Measurements from ENCODE around the gene TMEM145. TPM values are rescaled to one million over a fixed set of nuclear protein-coding genes. Genes with fewer than 3 reads are reported as not detected.

Gene TMEM145
- total RNA-seq, 1 experiment from 2014 or later: 0.69 TPM

- POLR2A ChIA-PET (ENCODE audit: unreplicated experiment): no interaction called here
- ATAC-seq (no peak), DNase-seq (no peak)
- Histone ChIP-seq H3F3A (ENCODE audit: low read length, unreplicated experiment) (no peaks in the 10 kb centered on the region), H3K27me3 (ENCODE audit: low read length) (no peaks in the 10 kb centered on the region), H3K4me2 (ENCODE audit: low read length) (no peak overlapping the region), H3K4me3 (ENCODE audit: low read length) (no peak overlapping the region), H3K4me1 (ENCODE audit: insufficient read depth, low read length) (no peaks in the 10 kb centered on the region), H3K27ac (ENCODE audit: low read length) (no peak overlapping the region), H3K36me3 (ENCODE audit: low read depth, low read length) (no peaks in the 10 kb centered on the region), H3K9me2 (replicated peaks; ENCODE audit: low read length) (no peaks in the 10 kb centered on the region), H2AFZ (ENCODE audit: low read length) (no peak overlapping the region), H3K9ac (ENCODE audit: low read length) (no peak overlapping the region), H4K20me1 (ENCODE audit: low read length) (no peaks in the 10 kb centered on the region), H3K79me2 (ENCODE audit: low read length) (no peaks in the 10 kb centered on the region), H3K9me3 (ENCODE audit: low read length) (no peaks in the 10 kb centered on the region)
- intact Hi-C loops (cut with micrococcal nuclease): no loop called here
- no peak for TF ChIP-seq EZH2phosphoT487 (IDR thresholded peaks at IDR 0.05; ENCODE audit: borderline replicate concordance, low read length)
- no peak for TF ChIP-seq CTCF (conservative IDR thresholded peaks at IDR 0.05; ENCODE audit: low read depth, low read length)
- no peak for TF ChIP-seq EZH2 (IDR thresholded peaks at IDR 0.05; ENCODE audit: low read length, unreplicated experiment)
- CTCF ChIA-PET: no interaction called here
- BruUV-seq (replicated peaks): no TSS peak
These were observed 17.1 kb upstream of the TMEM145 start for GRCh38 chr19:42295831-42296525.

GRCh38 chr19:42297039-42297438, 16.1 kb upstream of the TMEM145 start:
- H4K20me1 ChIP-seq (ENCODE audit: low read length): no peaks in the 10 kb centered on the region
- H3K4me3 ChIP-seq (ENCODE audit: low read length): no peak overlapping the region
- DNase-seq (no peak), ATAC-seq (no peak)
- H3K27me3 ChIP-seq (ENCODE audit: low read length): no peaks in the 10 kb centered on the region
- intact Hi-C loops (cut with micrococcal nuclease): no loop called here
- no TSS peak for BruUV-seq (replicated peaks)
- no peak overlapping the region for H2AFZ ChIP-seq (ENCODE audit: low read length)
- H3K79me2 ChIP-seq (ENCODE audit: low read length): no peaks in the 10 kb centered on the region
- TF ChIP-seq CTCF (conservative IDR thresholded peaks at IDR 0.05; ENCODE audit: low read depth, low read length): no peak
- no peak for TF ChIP-seq EZH2phosphoT487 (IDR thresholded peaks at IDR 0.05; ENCODE audit: borderline replicate concordance, low read length)
- TF ChIP-seq EZH2 (IDR thresholded peaks at IDR 0.05; ENCODE audit: low read length, unreplicated experiment): no peak
- H3K9me3 ChIP-seq (ENCODE audit: low read length): no peaks in the 10 kb centered on the region
- H3K4me1 ChIP-seq (ENCODE audit: insufficient read depth, low read length): no peaks in the 10 kb centered on the region
- H3K9me2 ChIP-seq (replicated peaks; ENCODE audit: low read length): no peaks in the 10 kb centered on the region
- H3F3A ChIP-seq (ENCODE audit: low read length, unreplicated experiment): no peaks in the 10 kb centered on the region
- no peak overlapping the region for H3K4me2 ChIP-seq (ENCODE audit: low read length)
- CTCF ChIA-PET: no interaction called here
- no peak overlapping the region for H3K27ac ChIP-seq (ENCODE audit: low read length)
- H3K36me3 ChIP-seq (ENCODE audit: low read depth, low read length): no peaks in the 10 kb centered on the region
- POLR2A ChIA-PET (ENCODE audit: unreplicated experiment): no interaction called here
- H3K9ac ChIP-seq (ENCODE audit: low read length): no peak overlapping the region

GRCh38 chr19:42301646-42302203, 11.4 kb upstream of the TMEM145 start, which contains the start of gene PRR19:
TSS of gene PRR19 (plus strand) at chr19:42302132. CDS start at chr19:42309585, 7,453 bp downstream.
- CTCF ChIA-PET: no interaction called here
- H3F3A ChIP-seq (ENCODE audit: low read length, unreplicated experiment): no peaks in the 10 kb centered on the region
- H3K27me3 ChIP-seq (ENCODE audit: low read length): no peaks in the 10 kb centered on the region
- no peaks in the 10 kb centered on the region for H3K79me2 ChIP-seq (ENCODE audit: low read length)
- DNase-seq: no peak
- no peaks in the 10 kb centered on the region for H3K36me3 ChIP-seq (ENCODE audit: low read depth, low read length)
- POLR2A ChIA-PET (ENCODE audit: unreplicated experiment): no interaction called here
- BruUV-seq (replicated peaks): no TSS peak
- no peaks in the 10 kb centered on the region for H3K9me3 ChIP-seq (ENCODE audit: low read length)
- ATAC-seq: no peak
- H3K4me1 ChIP-seq (ENCODE audit: insufficient read depth, low read length): no peaks in the 10 kb centered on the region
- intact Hi-C loops (cut with micrococcal nuclease): no loop called here
- H3K9me2 ChIP-seq (replicated peaks; ENCODE audit: low read length): no peaks in the 10 kb centered on the region
- no peaks in the 10 kb centered on the region for H4K20me1 ChIP-seq (ENCODE audit: low read length)
- no peak within 1 kb of the TSS for H3K27ac ChIP-seq (ENCODE audit: low read length)
- H3K9ac ChIP-seq (ENCODE audit: low read length): no peak within 1 kb of the TSS
- no peak for TF ChIP-seq EZH2 (IDR thresholded peaks at IDR 0.05; ENCODE audit: low read length, unreplicated experiment)
- no peak for TF ChIP-seq CTCF (conservative IDR thresholded peaks at IDR 0.05; ENCODE audit: low read depth, low read length)
- TF ChIP-seq EZH2phosphoT487 (IDR thresholded peaks at IDR 0.05; ENCODE audit: borderline replicate concordance, low read length): no peak
- H3K4me2 ChIP-seq (ENCODE audit: low read length): no peak within 1 kb of the TSS
- H3K4me3 ChIP-seq (ENCODE audit: low read length): no peak within 1 kb of the TSS
- no peak within 1 kb of the TSS for H2AFZ ChIP-seq (ENCODE audit: low read length)
